Measurements from ENCODE around the gene CLDN15. TPM values are rescaled to one million over a fixed set of nuclear protein-coding genes. Genes with fewer than 3 reads are reported as not detected.
"Not testable (repeated sequence)": the region's sequence is repeated elsewhere in the genome, so short reads cannot be mapped to it uniquely, and the experiment has no call there.

Gene CLDN15
- total RNA-seq, 4 donors from 2014 or later: 27.2 to 58.5 (median 45.4) TPM

- Histone ChIP-seq H3K4me1 (peaks cover 0 to 22% (median 10%) of the 10 kb centered on the region in 4 donors), H3K9me3 (no peaks in the 10 kb centered on the region), H3K27me3 (peaks cover 49% of the 10 kb centered on the region), H3K36me3 (no peaks in the 10 kb centered on the region), H3K4me3 (peak overlapping the region in 1 of 4 donors; percentile 40), H3K27ac (peak overlapping the region in 1 of 4 donors; percentile 79)
- TF ChIP-seq CTCF (IDR thresholded peaks at IDR 0.05): no peak
- TF ChIP-seq EP300 (IDR thresholded peaks at IDR 0.05; ENCODE audit: low read depth): no peak
- TF ChIP-seq POLR2AphosphoS5 (IDR thresholded peaks at IDR 0.05): no peak
- no peak for TF ChIP-seq POLR2A (IDR thresholded peaks at IDR 0.05)
- DNase-seq: no peak
- in situ Hi-C loops (cut with MboI; ENCODE audit: low pct_ligation_motif_present in 1 of 4, low pct_unique_long_range_greater_than_20kb in 1 of 4, low sequenced_read_pairs in 3 of 4) (no loop called here), intact Hi-C loops (cut with DNase I; ENCODE audit: low total_unique reads) (no loop called here)
- WGBS, 2 donors (ENCODE audit: low coverage in 1 of 2): 87% methylated on average over 5 of the region's 5 CpGs; no CpG with 5 or more reads in 1 of the 2 donors
Measured at GRCh38 chr7:101202603-101202918, 35.0 kb downstream of the CLDN15 start.

- Histone ChIP-seq H3K27me3 (peaks cover 49% of the 10 kb centered on the region), H3K27ac (peak overlapping the region; percentile 72 to 82 (median 79)), H3K4me3 (peak overlapping the region in 3 of 4 donors; percentile 15 to 40 (median 35)), H3K36me3 (no peaks in the 10 kb centered on the region), H3K4me1 (peaks cover 0 to 22% (median 10%) of the 10 kb centered on the region in 4 donors), H3K9me3 (no peaks in the 10 kb centered on the region)
- TF ChIP-seq EP300 (IDR thresholded peaks at IDR 0.05; ENCODE audit: low read depth): no peak
- TF ChIP-seq POLR2A (IDR thresholded peaks at IDR 0.05): peak; percentile 65
- peak in 2 of 3 donors; percentile 58 to 71 for TF ChIP-seq POLR2AphosphoS5 (IDR thresholded peaks at IDR 0.05)
- no peak for TF ChIP-seq CTCF (IDR thresholded peaks at IDR 0.05)
- WGBS, 2 donors (ENCODE audit: low coverage in 1 of 2): 19% methylated on average over 31 of the region's 75 CpGs; no CpG with 5 or more reads in 1 of the 2 donors
- intact Hi-C loops (cut with DNase I; ENCODE audit: low total_unique reads): no loop called here
- in situ Hi-C loops (cut with MboI; ENCODE audit: low pct_ligation_motif_present in 1 of 4, low pct_unique_long_range_greater_than_20kb in 1 of 4, low sequenced_read_pairs in 3 of 4): no loop called here
- peak; percentile 82 for DNase-seq
Measured at GRCh38 chr7:101201695-101202602, 35.7 kb downstream of the CLDN15 start.

- H3K4me3 ChIP-seq: peak within 1 kb of the TSS in 3 of 4 donors; percentile 15 to 44 (median 35)
- 29% methylated on average over 21 of the region's 21 CpGs; no CpG with 5 or more reads in 1 of the 2 donors for WGBS, 2 donors (ENCODE audit: low coverage in 1 of 2)
- peak; percentile 89 for DNase-seq
- TF ChIP-seq EP300 (IDR thresholded peaks at IDR 0.05; ENCODE audit: low read depth): no peak
- TF ChIP-seq CTCF (IDR thresholded peaks at IDR 0.05): no peak
- TF ChIP-seq POLR2AphosphoS5 (IDR thresholded peaks at IDR 0.05): peak; percentile 33 to 92 (median 80)
- peak; percentile 86 for TF ChIP-seq POLR2A (IDR thresholded peaks at IDR 0.05)
- H3K27ac ChIP-seq: peak within 1 kb of the TSS; percentile 72 to 82 (median 79)
- H3K36me3 ChIP-seq: no peaks in the 10 kb centered on the region
- H3K9me3 ChIP-seq: no peaks in the 10 kb centered on the region
- peaks cover 53% of the 10 kb centered on the region for H3K27me3 ChIP-seq
- in situ Hi-C loops (cut with MboI; ENCODE audit: low pct_ligation_motif_present in 1 of 4, low pct_unique_long_range_greater_than_20kb in 1 of 4, low sequenced_read_pairs in 3 of 4): no loop called here
- intact Hi-C loops (cut with DNase I; ENCODE audit: low total_unique reads): no loop called here
- H3K4me1 ChIP-seq: peaks cover 0 to 22% (median 10%) of the 10 kb centered on the region in 4 donors
Measured at GRCh38 chr7:101200862-101201599, 36.6 kb downstream of the CLDN15 start, which contains the start of gene MOGAT3. MOGAT3 (minus strand) TSS chr7:101201036; CDS start chr7:101200854, 182 bp downstream.

- in situ Hi-C loops (cut with MboI; ENCODE audit: low pct_ligation_motif_present in 1 of 4, low pct_unique_long_range_greater_than_20kb in 1 of 4, low sequenced_read_pairs in 3 of 4): no loop called here
- intact Hi-C loops (cut with DNase I; ENCODE audit: low total_unique reads): no loop called here
- H3K4me1 ChIP-seq: peaks cover 0 to 22% (median 10%) of the 10 kb centered on the region in 4 donors
- H3K4me3 ChIP-seq: peak overlapping the region in 3 of 4 donors; percentile 8 to 44 (median 18)
- peaks cover 54% of the 10 kb centered on the region for H3K27me3 ChIP-seq
- DNase-seq: no peak
- H3K27ac ChIP-seq: peak overlapping the region; percentile 72 to 82 (median 79)
- TF ChIP-seq EP300 (IDR thresholded peaks at IDR 0.05; ENCODE audit: low read depth) (no peak), CTCF (IDR thresholded peaks at IDR 0.05) (no peak), POLR2A (IDR thresholded peaks at IDR 0.05) (no peak), POLR2AphosphoS5 (IDR thresholded peaks at IDR 0.05) (no peak)
- H3K9me3 ChIP-seq: no peaks in the 10 kb centered on the region
- 42% methylated on average over 2 of the region's 2 CpGs; no CpG with 5 or more reads in 1 of the 2 donors for WGBS, 2 donors (ENCODE audit: low coverage in 1 of 2)
- H3K36me3 ChIP-seq: no peaks in the 10 kb centered on the region
Measured at GRCh38 chr7:101200504-101200861, 37.1 kb downstream of the CLDN15 start.

- peaks cover 54% of the 10 kb centered on the region for H3K27me3 ChIP-seq
- in situ Hi-C loops (cut with MboI; ENCODE audit: low pct_ligation_motif_present in 1 of 4, low pct_unique_long_range_greater_than_20kb in 1 of 4, low sequenced_read_pairs in 3 of 4): loop anchor here in 2 of 4 donors (10.0 kb wide), 2 partner anchors 55 to 75 kb away; no protein-coding TSS in a partner anchor
- peaks cover 0 to 22% (median 10%) of the 10 kb centered on the region in 4 donors for H3K4me1 ChIP-seq
- not testable (repeated sequence) for H3K27ac ChIP-seq, H3K36me3 ChIP-seq, H3K4me3 ChIP-seq, H3K9me3 ChIP-seq, DNase-seq
- 90% methylated on average over 10 of the region's 10 CpGs; no CpG with 5 or more reads in 1 of the 2 donors for WGBS, 2 donors (ENCODE audit: low coverage in 1 of 2)
- intact Hi-C loops (cut with DNase I; ENCODE audit: low total_unique reads): loop anchor here (10.0 kb wide), 1 partner anchor 95 kb away; no protein-coding TSS in a partner anchor
Measured at GRCh38 chr7:101199522-101199921, 38.1 kb downstream of the CLDN15 start.
